ENCODE results near the gene CHMP6. TPM values are rescaled to one million over a fixed set of nuclear protein-coding genes. Genes with fewer than 3 reads are reported as not detected.

The CHMP6 gene
- total RNA-seq, 1 donor, result 17.4 TPM

GRCh38 chr17:80947200-80947940 is 44.3 kb upstream of the CHMP6 start:
- TF ChIP-seq, protein P1, sequence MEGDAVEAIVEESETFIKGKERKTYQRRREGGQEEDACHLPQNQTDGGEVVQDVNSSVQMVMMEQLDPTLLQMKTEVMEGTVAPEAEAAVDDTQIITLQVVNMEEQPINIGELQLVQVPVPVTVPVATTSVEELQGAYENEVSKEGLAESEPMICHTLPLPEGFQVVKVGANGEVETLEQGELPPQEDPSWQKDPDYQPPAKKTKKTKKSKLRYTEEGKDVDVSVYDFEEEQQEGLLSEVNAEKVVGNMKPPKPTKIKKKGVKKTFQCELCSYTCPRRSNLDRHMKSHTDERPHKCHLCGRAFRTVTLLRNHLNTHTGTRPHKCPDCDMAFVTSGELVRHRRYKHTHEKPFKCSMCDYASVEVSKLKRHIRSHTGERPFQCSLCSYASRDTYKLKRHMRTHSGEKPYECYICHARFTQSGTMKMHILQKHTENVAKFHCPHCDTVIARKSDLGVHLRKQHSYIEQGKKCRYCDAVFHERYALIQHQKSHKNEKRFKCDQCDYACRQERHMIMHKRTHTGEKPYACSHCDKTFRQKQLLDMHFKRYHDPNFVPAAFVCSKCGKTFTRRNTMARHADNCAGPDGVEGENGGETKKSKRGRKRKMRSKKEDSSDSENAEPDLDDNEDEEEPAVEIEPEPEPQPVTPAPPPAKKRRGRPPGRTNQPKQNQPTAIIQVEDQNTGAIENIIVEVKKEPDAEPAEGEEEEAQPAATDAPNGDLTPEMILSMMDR (IDR thresholded peaks at IDR 0.05; ENCODE audit: insufficient read depth, low read length), result no peak
- DNase-seq (ENCODE audit: low read depth), result no peak
- no peak overlapping the region for H3K4me3 ChIP-seq (ENCODE audit: low read depth, low read length)

DNA sequence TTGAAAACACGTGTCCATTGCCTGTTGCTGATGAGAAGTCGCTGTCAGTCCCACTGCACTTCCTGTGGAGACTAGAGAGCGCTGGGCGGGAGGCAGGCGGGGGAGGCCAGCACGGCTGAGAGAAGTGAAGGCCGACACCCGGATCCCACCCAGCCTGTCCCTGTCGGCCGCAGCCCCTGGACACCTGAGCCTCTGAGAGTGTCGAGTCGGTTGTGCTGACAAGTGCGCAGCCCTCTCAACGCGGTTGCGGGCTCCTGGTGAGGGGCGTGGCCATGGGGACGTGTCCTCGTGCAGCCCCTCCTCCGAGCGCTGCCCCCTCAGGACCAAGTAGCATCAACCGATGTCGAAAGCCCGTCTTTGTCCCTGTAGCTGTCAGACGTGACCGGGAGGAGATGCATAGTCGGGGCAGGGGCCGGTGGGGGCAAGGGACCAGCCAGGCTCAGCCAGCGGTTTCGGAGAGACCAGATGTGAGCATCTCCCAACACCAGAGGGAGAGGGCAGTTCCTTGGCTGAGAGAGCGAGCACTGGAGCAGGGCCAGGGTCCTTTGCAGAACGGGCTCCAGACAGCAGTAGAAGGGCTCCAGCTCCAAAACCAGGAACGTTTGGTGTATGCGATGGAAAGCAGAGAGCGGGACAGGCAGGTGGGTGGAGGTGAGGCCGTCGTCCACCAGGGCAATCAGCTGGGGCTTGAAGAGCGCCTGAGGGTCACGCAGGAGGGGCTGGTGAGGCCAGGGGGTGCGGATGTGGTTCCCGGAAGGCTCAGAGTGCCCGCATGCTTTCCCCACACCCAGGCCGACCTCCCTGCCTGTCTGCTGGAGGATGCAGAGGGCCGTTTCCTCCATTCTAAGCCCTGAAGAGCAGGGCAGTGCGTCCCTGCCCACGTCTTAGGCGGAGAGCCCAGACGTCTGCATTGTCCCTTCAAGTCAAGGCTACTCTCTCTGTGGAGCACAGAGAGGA is 43.3 kb upstream of the CHMP6 start:
- TF ChIP-seq, protein P1 (IDR thresholded peaks at IDR 0.05; ENCODE audit: insufficient read depth, low read length), result no peak
- no peak overlapping the region for H3K4me3 ChIP-seq (ENCODE audit: low read depth, low read length)
- no peak for DNase-seq (ENCODE audit: low read depth)

GRCh38 chr17:80948976-80949450 is 42.6 kb upstream of the CHMP6 start:
- no peak for DNase-seq (ENCODE audit: low read depth)
- H3K4me3 ChIP-seq (ENCODE audit: low read depth, low read length), result no peak overlapping the region
- TF ChIP-seq, protein P1 (IDR thresholded peaks at IDR 0.05; ENCODE audit: insufficient read depth, low read length), result no peak

DNA sequence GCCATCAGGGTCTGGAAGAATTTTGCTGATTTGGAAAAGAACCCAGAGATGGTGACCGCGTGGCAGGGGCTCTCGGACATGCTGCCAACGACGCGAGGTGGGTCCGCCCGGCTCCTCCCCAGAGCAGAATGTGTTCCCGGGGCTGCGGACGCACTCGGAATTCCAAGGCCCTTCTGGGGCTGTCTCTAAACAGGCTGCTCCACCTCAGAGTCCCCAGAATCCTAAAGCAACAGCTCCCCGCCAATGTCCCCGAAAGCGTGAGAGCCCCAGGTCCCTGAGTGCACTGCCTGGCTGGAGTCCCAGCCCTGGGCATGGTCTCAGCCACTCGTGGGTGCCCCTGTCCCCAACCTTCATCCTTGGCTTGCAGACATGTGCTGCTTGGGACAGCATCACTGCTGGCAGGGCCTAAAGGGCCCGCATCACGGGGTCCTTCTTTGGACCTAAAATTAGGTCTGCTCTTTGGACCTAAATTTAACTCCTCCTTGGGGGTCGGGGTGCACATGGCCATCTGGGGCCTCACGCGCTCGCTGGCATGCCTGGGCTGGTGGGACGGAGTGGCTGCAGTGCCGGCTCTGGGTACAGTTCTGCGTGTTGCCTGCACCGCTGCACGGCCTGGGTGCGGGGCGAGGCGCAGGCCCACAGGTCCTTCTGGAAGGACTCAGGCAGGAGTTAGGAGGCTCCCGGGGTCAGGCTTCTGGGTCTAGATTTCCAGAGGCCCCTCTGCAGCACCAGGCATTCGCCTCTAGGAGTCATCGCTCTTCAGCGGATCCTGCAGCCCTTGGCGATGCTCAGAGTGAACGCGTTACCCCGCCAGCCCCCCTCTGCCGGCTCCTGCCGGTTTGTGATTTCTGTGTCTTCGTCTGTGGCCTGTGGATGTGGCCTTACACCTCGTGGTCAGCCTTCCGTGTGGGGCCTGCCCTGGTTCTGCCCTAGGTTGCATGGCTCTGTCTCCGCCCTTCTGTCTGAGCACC is 41.9 kb upstream of the CHMP6 start:
- DNase-seq (ENCODE audit: low read depth), result no peak
- TF ChIP-seq, protein P1 (IDR thresholded peaks at IDR 0.05; ENCODE audit: insufficient read depth, low read length), result no peak
- H3K4me3 ChIP-seq (ENCODE audit: low read depth, low read length), result no peak overlapping the region

DNA sequence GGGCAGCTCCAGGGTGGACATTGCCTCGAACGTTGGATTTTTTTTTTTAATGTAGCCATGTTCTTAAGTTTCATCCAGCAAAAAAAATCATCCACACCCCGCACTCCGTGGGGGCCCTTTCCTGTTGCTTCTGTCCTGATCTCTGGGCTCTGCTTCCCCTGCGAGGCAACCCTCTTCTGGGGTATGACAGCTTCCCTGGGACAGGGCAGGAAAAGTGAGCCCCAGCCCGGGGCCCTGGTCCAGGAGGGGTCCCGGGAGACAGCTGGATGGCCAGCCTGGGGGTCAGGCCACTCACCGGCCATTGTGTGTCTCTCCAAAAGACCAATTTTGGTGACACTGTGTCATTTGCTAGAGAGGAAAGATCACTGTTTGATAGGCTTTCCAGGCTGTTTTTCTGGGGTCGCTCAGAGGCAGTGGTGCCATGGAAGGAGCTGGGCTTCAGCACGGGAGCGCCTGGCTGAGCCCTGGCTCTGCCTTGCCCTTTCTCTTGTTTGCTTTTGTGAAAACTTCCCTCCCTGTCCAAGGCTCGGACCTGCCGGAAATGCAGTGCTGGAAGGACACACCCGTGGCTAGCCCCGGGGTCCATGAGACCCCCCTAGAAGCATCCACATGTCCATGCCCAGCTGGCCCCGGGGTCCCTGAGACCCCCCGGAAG is 41.0 kb upstream of the CHMP6 start:
- H3K4me3 ChIP-seq (ENCODE audit: low read depth, low read length), result no peak overlapping the region
- DNase-seq (ENCODE audit: low read depth), result no peak
- TF ChIP-seq, protein P1 (IDR thresholded peaks at IDR 0.05; ENCODE audit: insufficient read depth, low read length), result no peak

Measured in fibroblast of the aortic adventitia (primary cell).